GM12865 (cell line): ENCODE data around the gene ARL14EPL.
A peak's percentile ranks its signal among the peaks of the same experiment; 100 is the strongest.

Experiments used
- DNase-seq: peaks from one replicate; pipeline ENCODE4 v3.0.0; 2010; ENCODE audit warnings: low read depth
- H3K4me3 ChIP-seq: 2 replicates; pipeline ENCODE4 v1.5.1; 2011; ENCODE audit warnings: mild to moderate bottlenecking, low read depth, low read length, control low read depth
- CTCF ChIP-seq: IDR thresholded peaks from 2 replicates; pipeline ENCODE4 v1.5.1; 2011; ENCODE audit warnings: low read length, control low read depth, low read depth, inconsistent platforms; ENCODE audit not compliant: insufficient read depth; ENCODE audit errors: missing control alignments

The ARL14EPL gene

GRCh38 chr5:116023619-116024018 lies 8.7 kb upstream of the ARL14EPL start:
- no peak overlapping the region for H3K4me3 ChIP-seq
- DNase-seq, result no peak
- TF ChIP-seq CTCF, result no peak

- no peak for TF ChIP-seq CTCF
- DNase-seq, result no peak
- H3K4me3 ChIP-seq, result no peak overlapping the region
Measured at GRCh38 chr5:116025866-116026265, 6.4 kb upstream of the ARL14EPL start.

- no peak overlapping the region for H3K4me3 ChIP-seq
- no peak for TF ChIP-seq CTCF
- peak; percentile 25 for DNase-seq
Measured at GRCh38 chr5:116032991-116033390, 719 bp downstream of the ARL14EPL start.

- DNase-seq, result no peak
- no peak overlapping the region for H3K4me3 ChIP-seq
- TF ChIP-seq CTCF, result no peak
Measured at GRCh38 chr5:116035123-116035522, 2.9 kb downstream of the ARL14EPL start.

- H3K4me3 ChIP-seq, result no peak overlapping the region
- TF ChIP-seq CTCF, result no peak
- peak; percentile 22 for DNase-seq
Measured at GRCh38 chr5:116037236-116037822, 5.1 kb downstream of the ARL14EPL start.

- no peak for TF ChIP-seq CTCF
- DNase-seq, result peak; percentile 50
- no peak overlapping the region for H3K4me3 ChIP-seq
Measured at GRCh38 chr5:116038817-116039216, 6.5 kb downstream of the ARL14EPL start.

GRCh38 chr5:116042375-116042774 lies 10.1 kb downstream of the ARL14EPL start:
- no peak overlapping the region for H3K4me3 ChIP-seq
- no peak for TF ChIP-seq CTCF
- DNase-seq, result no peak
